GM23338 (cell line): ENCODE results near the gene CIZ1. TPM values are rescaled to one million over a fixed set of nuclear protein-coding genes. Genes with fewer than 3 reads are reported as not detected.

Source experiments
- ATAC-seq: fragments of 200-7000 bp; cut with Tn5 transposase; 3 replicates; pipeline ENCODE4 v1.9.1; 2020
- DNase-seq: peaks from one replicate; pipeline ENCODE4 v3.0.0-alpha.2; 2015; ENCODE audit warnings: low spot score
- H2AFZ ChIP-seq: fragments of 200-600 bp; sonication (generic); 2 replicates; pipeline ENCODE4 v1.8.0; 2016; ENCODE audit warnings: antibody characterized with exemption, mild to moderate bottlenecking, moderate library complexity
- H3F3A ChIP-seq: fragments of 200-600 bp; sonication (generic); replicated peaks from 2 replicates; pipeline ENCODE4 v1.8.0; 2017; ENCODE audit warnings: antibody characterized with exemption, mixed run types, low read depth
- H3K27ac ChIP-seq: fragments of 200-600 bp; sonication (generic); 2 replicates; pipeline ENCODE4 v1.6.1; 2016; ENCODE audit warnings: low read depth
- H3K27me3 ChIP-seq: fragments of 200-600 bp; sonication (generic); 2 replicates; pipeline ENCODE4 v1.8.0; 2016; ENCODE audit warnings: mild to moderate bottlenecking, mixed run types, moderate library complexity; ENCODE audit not compliant: insufficient read depth
- H3K36me3 ChIP-seq: fragments of 200-600 bp; sonication (generic); 2 replicates; pipeline ENCODE4 v1.8.0; 2016; ENCODE audit warnings: mild to moderate bottlenecking; ENCODE audit not compliant: insufficient read depth
- H3K4me1 ChIP-seq: fragments of 200-600 bp; sonication (generic); 2 replicates; pipeline ENCODE4 v1.8.0; 2016; ENCODE audit warnings: mild to moderate bottlenecking, moderate library complexity; ENCODE audit not compliant: insufficient read depth
- H3K4me2 ChIP-seq: fragments of 200-600 bp; sonication (generic); 2 replicates; pipeline ENCODE4 v1.7.1; 2017; ENCODE audit warnings: mixed run types
- H3K4me3 ChIP-seq: fragments of 200-600 bp; sonication (generic); 2 replicates; pipeline ENCODE4 v1.6.1; 2016; ENCODE audit warnings: mixed run types
- H3K79me2 ChIP-seq: fragments of 200-600 bp; sonication (generic); replicated peaks from 2 replicates; pipeline ENCODE4 v1.8.0; 2017; ENCODE audit warnings: mild to moderate bottlenecking; ENCODE audit not compliant: insufficient read depth
- H3K9me2 ChIP-seq: fragments of 200-600 bp; sonication (generic); 2 replicates; pipeline ENCODE4 v1.8.0; 2017; ENCODE audit not compliant: insufficient read depth
- H4K20me1 ChIP-seq: fragments of 200-600 bp; sonication (generic); replicated peaks from 2 replicates; pipeline ENCODE4 v1.8.0; 2017; ENCODE audit warnings: mild to moderate bottlenecking; ENCODE audit not compliant: insufficient read depth
- H3K27ac Mint-ChIP-seq: 2 replicates; pipeline ENCODE4 v1.8.0; 2020; ENCODE audit warnings: inconsistent platforms, mild to moderate bottlenecking, moderate library complexity, mixed read lengths
- H3K27me3 Mint-ChIP-seq: 3 replicates; pipeline ENCODE4 v1.8.0; 2022; ENCODE audit warnings: low read depth, mild to moderate bottlenecking, moderate library complexity, mixed read lengths, inconsistent platforms; ENCODE audit not compliant: insufficient read depth, poor library complexity
- H3K36me3 Mint-ChIP-seq: 3 replicates; pipeline ENCODE4 v1.8.0; 2021; ENCODE audit warnings: low read depth, mild to moderate bottlenecking, inconsistent platforms, moderate library complexity, mixed read lengths
- H3K4me1 Mint-ChIP-seq: 3 replicates; pipeline ENCODE4 v1.8.0; 2020; ENCODE audit warnings: mild to moderate bottlenecking, inconsistent platforms, mixed read lengths
- H3K4me3 Mint-ChIP-seq: 3 replicates; pipeline ENCODE4 v1.8.0; 2021; ENCODE audit warnings: moderate library complexity, mild to moderate bottlenecking, inconsistent platforms, mixed read lengths
- H3K9me3 Mint-ChIP-seq: 3 replicates; pipeline ENCODE4 v1.8.0; 2020; ENCODE audit warnings: moderate library complexity, mild to moderate bottlenecking, inconsistent platforms, mixed read lengths
- CTCF ChIP-seq, 2 experiments: fragments of 200-600 bp in 1 of 2; sonication (generic) in 1 of 2; conservative IDR thresholded peaks; 2 replicates each; pipeline versions ENCODE4 v1.5.1 to v1.6.1; 2016 to 2017; ENCODE audit warnings: antibody characterized with exemption in 2 of 2, low read depth in 2 of 2, mild to moderate bottlenecking in 2 of 2, moderate library complexity in 1 of 2
- POLR2AphosphoS5 ChIP-seq: IDR thresholded peaks from 2 replicates; pipeline ENCODE4 v1.6.1; 2016; ENCODE audit warnings: antibody characterized with exemption, low read depth
- REST ChIP-seq: IDR thresholded peaks from one replicate; pipeline ENCODE4 v1.6.1; 2018; ENCODE audit warnings: antibody characterized with exemption; ENCODE audit not compliant: unreplicated experiment
- STAT1 ChIP-seq: IDR thresholded peaks from one replicate; pipeline ENCODE4 v1.6.1; 2016; ENCODE audit warnings: antibody characterized with exemption; ENCODE audit not compliant: unreplicated experiment
- ZNF331 ChIP-seq: fragments of 250-450 bp; sonication (Bioruptor Pico); IDR thresholded peaks from 2 replicates; pipeline ENCODE4 v1.5.0; 2020; ENCODE audit warnings: low read depth, mild to moderate bottlenecking, moderate library complexity
- polyA plus RNA-seq: library from polyadenylated mRNA; unstranded; fragments of >200 nt; fragmentation: Nextera tagmentation; extraction: Ambion mirVana; gene quantifications from 2 replicates; pipeline ENCODE4 v1.2.1, GENCODE V29; 2016
- total RNA-seq: library from RNA; depleted of rRNA; stranded (reverse); fragments of >200 nt; shearing (Covaris generic); gene quantifications from 2 replicates; pipeline ENCODE4 v1.2.3, GENCODE V29; 2014

CIZ1 gene
- total and polyA plus RNA-seq, 2 experiments from 2014 or later: 49.6 to 61.4 TPM

GRCh38 chr9:128204858-128205257 lies 13.5 kb upstream of the CIZ1 start (continued):
- TF ChIP-seq REST: no peak

- no peaks in the 10 kb centered on the region; the same call in 2 of the 3 replicates for H3K36me3 Mint-ChIP-seq
Measured at GRCh38 chr9:128203707-128204551, 12.6 kb upstream of the CIZ1 start.

More at GRCh38 chr9:128203707-128204551, 12.6 kb upstream of the CIZ1 start:
- ATAC-seq (peak; percentile 75), DNase-seq (peak; percentile 74)
- H2AFZ ChIP-seq: peak overlapping the region; percentile 90
- H3K9me3 Mint-ChIP-seq: no peaks in the 10 kb centered on the region; the same call in 2 of the 3 replicates
- no peaks in the 10 kb centered on the region for H3K27me3 ChIP-seq
- 0 out of 2 replicates have a peak, but pooled peaks cover 3% of the 10 kb centered on the region for H4K20me1 ChIP-seq
- peaks cover 9% of the 10 kb centered on the region; the same call in 1 of the 2 replicates for H3K4me1 ChIP-seq
- no peaks in the 10 kb centered on the region for H3K9me2 ChIP-seq
- H3K27ac ChIP-seq: no peak overlapping the region
- peak overlapping the region; percentile 86; the same call in 1 of the 2 replicates for H3K27ac Mint-ChIP-seq
- H3K27me3 Mint-ChIP-seq: peaks cover 14% of the 10 kb centered on the region
- 0 out of 2 replicates have a peak, but pooled peaks cover 4% of the 10 kb centered on the region for H3K79me2 ChIP-seq
- peak overlapping the region; percentile 88 for H3K4me3 Mint-ChIP-seq
- H3K4me3 ChIP-seq: peak overlapping the region; percentile 90
- TF ChIP-seq STAT1 (no peak), CTCF (conservative IDR thresholded peaks at IDR 0.05; ENCODE audit: low read depth in 2 of 2) (peak; percentile 1 to 18; a peak in 1 of 4 replicates), POLR2AphosphoS5 (peak; percentile 64), ZNF331 (no peak)
- peaks cover 32% of the 10 kb centered on the region for H3K4me1 Mint-ChIP-seq
- peaks cover 9% of the 10 kb centered on the region for H3F3A ChIP-seq
- H3K36me3 ChIP-seq: no peaks in the 10 kb centered on the region
- peak overlapping the region; percentile 96 for H3K4me2 ChIP-seq
